Activated CD4-positive, alpha-beta T cell treated with anti-CD3 and anti-CD28 coated beads, Interleukin-2, amount 10 ng/mL, durations not matched to agents 7 days and 5 days (primary cell): Measurements from ENCODE around the gene CD2AP. TPM values are rescaled to one million over a fixed set of nuclear protein-coding genes. Genes with fewer than 3 reads are reported as not detected.

ENCODE experiments used
- CTCF ChIA-PET: fragments of 350-600 bp; sonication (Branson Sonifier 250); formaldehyde crosslinking; loops from one replicate; lab custom pipeline; 2021; ENCODE audit warnings: antibody characterized with exemption; lab: Charles Lee
- POLR2A ChIA-PET: fragments of 350-600 bp; sonication (Branson Sonifier 250); formaldehyde crosslinking; loops from one replicate; lab custom pipeline; 2021; ENCODE audit warnings: antibody characterized with exemption; lab: Charles Lee
- DNase-seq: peaks from one replicate; pipeline ENCODE4 v3.0.0-alpha.2; 2020
- H3K27ac Mint-ChIP-seq: one replicate; pipeline ENCODE4 v1.8.0; 2021; ENCODE audit warnings: mild to moderate bottlenecking, moderate library complexity, mixed read lengths
- H3K27me3 Mint-ChIP-seq: one replicate; pipeline ENCODE4 v1.8.0; 2021; ENCODE audit warnings: mixed read lengths
- H3K36me3 Mint-ChIP-seq: one replicate; pipeline ENCODE4 v1.8.0; 2021; ENCODE audit warnings: low read depth, mixed read lengths
- H3K4me1 Mint-ChIP-seq: one replicate; pipeline ENCODE4 v1.8.0; 2021; ENCODE audit warnings: mixed read lengths
- H3K4me3 Mint-ChIP-seq: one replicate; pipeline ENCODE4 v1.8.0; 2021; ENCODE audit warnings: mild to moderate bottlenecking, moderate library complexity, mixed read lengths
- H3K9me3 Mint-ChIP-seq: one replicate; pipeline ENCODE4 v1.8.0; 2021; ENCODE audit warnings: mixed read lengths
- total RNA-seq, 2 experiments: library from RNA; stranded (reverse); gene quantifications; one replicate each; pipeline ENCODE4 v1.2.3, GENCODE V29; 2021

The CD2AP gene
- total RNA-seq, 2 experiments from 2014 or later, result 35.1 to 40.3 TPM

DNA sequence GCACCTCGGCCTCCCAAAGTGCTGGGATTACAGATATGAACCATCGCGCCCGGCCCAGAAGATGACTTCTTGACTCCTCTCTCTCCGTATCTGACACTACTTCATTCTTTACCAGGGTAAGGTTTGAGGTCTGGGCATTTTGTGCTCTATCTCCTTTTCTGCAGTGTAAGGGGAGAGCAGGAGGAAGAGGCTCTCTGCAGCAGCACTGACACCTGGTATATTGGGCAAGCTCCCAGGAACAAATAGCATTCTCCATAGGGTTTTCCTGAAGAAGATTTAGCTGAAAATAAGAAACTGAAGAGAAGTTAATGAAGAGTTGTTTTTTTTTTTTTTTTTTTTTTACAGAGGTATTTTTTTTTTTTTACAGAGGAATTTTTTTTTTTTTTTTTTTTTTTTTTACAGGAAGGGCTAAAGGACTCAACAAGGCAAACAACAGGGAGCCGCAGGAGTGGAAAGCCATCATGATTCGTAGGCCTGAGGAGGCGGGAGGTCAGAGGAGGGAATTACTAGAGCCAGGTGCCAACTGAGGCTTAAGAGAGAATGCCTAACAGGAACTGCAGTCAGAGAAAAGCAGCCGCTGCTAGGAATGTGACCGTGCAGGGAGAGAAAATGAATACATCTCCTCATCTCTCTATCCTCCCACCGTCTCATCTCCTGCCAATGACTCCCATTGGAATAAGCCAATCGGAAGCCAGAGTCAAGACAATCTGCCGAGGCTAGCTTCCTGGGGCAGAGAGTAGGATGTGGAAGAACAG is 186.1 kb downstream of the CD2AP start:
- ChIA-PET CTCF (interaction anchor here (0.7 kb wide), 1 partner anchor 742 kb away, joined by 6 read pairs; the partner anchor contains the start of gene ADGRF5), POLR2A (no interaction called here)
- H3K4me3 Mint-ChIP-seq, result no peak overlapping the region

GRCh38 chr6:47665112-47665511 is 187.5 kb downstream of the CD2AP start:
- Mint-ChIP-seq H3K36me3 (no peaks in the 10 kb centered on the region), H3K4me1 (no peaks in the 10 kb centered on the region), H3K27me3 (peaks cover 32% of the 10 kb centered on the region), H3K9me3 (no peaks in the 10 kb centered on the region), H3K4me3 (no peak overlapping the region), H3K27ac (no peak overlapping the region)
- POLR2A ChIA-PET, result no interaction called here
- DNase-seq, result no peak
- CTCF ChIA-PET, result no interaction called here

More for the DNA sequence above, 186.1 kb downstream of the CD2AP start:
- peaks cover 21% of the 10 kb centered on the region for H3K27me3 Mint-ChIP-seq
- no peaks in the 10 kb centered on the region for H3K4me1 Mint-ChIP-seq
- no peaks in the 10 kb centered on the region for H3K9me3 Mint-ChIP-seq
- no peaks in the 10 kb centered on the region for H3K36me3 Mint-ChIP-seq
- H3K27ac Mint-ChIP-seq, result no peak overlapping the region
- no peak for DNase-seq

- CTCF ChIA-PET, result no interaction called here
- H3K27me3 Mint-ChIP-seq, result peaks cover 23% of the 10 kb centered on the region
Measured at GRCh38 chr6:47669684-47670513, 192.3 kb downstream of the CD2AP start.

DNA sequence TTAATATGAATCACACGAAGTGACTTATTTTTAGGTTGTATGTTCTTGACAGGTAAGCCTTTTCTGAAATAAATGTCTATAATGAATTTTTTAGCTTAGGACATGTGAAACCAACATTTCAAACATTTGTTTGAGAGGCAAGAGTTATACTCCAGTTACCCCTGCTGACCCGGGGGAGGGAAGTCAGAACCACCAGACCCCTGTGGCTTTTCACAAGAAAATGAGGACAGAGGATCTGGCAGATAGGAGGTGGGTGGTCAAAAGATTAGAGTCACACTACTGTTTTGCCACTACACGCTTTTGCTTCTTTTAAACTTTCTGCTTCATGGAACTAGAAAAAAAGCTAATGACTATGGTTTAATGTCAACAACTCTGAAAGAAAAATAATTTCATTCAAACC is 193.3 kb downstream of the CD2AP start:
- H3K4me1 Mint-ChIP-seq, result no peaks in the 10 kb centered on the region
- H3K36me3 Mint-ChIP-seq, result no peaks in the 10 kb centered on the region
- peaks cover 26% of the 10 kb centered on the region for H3K27me3 Mint-ChIP-seq
- CTCF ChIA-PET, result no interaction called here
- no peak for DNase-seq
- POLR2A ChIA-PET, result no interaction called here
- H3K9me3 Mint-ChIP-seq, result no peaks in the 10 kb centered on the region
- no peak overlapping the region for H3K27ac Mint-ChIP-seq
- H3K4me3 Mint-ChIP-seq, result no peak overlapping the region

More at GRCh38 chr6:47669684-47670513, 192.3 kb downstream of the CD2AP start:
- no peak for DNase-seq
- Mint-ChIP-seq H3K9me3 (no peaks in the 10 kb centered on the region), H3K4me1 (no peaks in the 10 kb centered on the region), H3K27ac (no peak overlapping the region), H3K4me3 (no peak overlapping the region), H3K36me3 (no peaks in the 10 kb centered on the region)
- POLR2A ChIA-PET, result no interaction called here

DNA sequence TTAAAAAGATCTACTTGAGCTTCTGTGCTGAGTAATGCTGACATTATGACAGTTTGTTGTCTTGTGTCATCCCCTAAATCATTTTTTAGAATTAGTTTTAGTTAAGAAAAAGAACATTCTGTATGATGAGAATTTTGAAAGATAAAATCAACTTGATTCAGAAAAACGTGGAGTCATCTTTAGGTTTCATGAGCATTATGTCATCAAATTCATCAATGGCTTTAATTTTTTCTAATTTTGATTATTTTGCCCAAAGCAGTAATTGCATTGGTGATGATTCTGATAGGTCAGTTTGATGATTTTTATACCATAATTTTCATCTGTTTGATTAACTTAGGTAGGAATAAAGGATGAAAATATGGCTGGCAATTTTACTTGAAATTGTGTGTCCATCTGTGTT is 194.2 kb downstream of the CD2AP start:
- Mint-ChIP-seq H3K36me3 (no peaks in the 10 kb centered on the region), H3K9me3 (no peaks in the 10 kb centered on the region), H3K27me3 (peaks cover 31% of the 10 kb centered on the region), H3K4me3 (no peak overlapping the region), H3K27ac (no peak overlapping the region), H3K4me1 (no peaks in the 10 kb centered on the region)
- ChIA-PET CTCF (no interaction called here), POLR2A (no interaction called here)
- DNase-seq, result no peak

GRCh38 chr6:47672816-47673215 is 195.2 kb downstream of the CD2AP start:
- Mint-ChIP-seq H3K27ac (no peak overlapping the region), H3K27me3 (peaks cover 38% of the 10 kb centered on the region), H3K9me3 (no peaks in the 10 kb centered on the region), H3K4me1 (no peaks in the 10 kb centered on the region), H3K36me3 (no peaks in the 10 kb centered on the region), H3K4me3 (no peak overlapping the region)
- POLR2A ChIA-PET, result no interaction called here
- DNase-seq, result no peak
- CTCF ChIA-PET, result interaction anchor here (0.6 kb wide), 1 partner anchor 160 kb away, joined by 5 read pairs; no protein-coding TSS in a partner anchor

DNA sequence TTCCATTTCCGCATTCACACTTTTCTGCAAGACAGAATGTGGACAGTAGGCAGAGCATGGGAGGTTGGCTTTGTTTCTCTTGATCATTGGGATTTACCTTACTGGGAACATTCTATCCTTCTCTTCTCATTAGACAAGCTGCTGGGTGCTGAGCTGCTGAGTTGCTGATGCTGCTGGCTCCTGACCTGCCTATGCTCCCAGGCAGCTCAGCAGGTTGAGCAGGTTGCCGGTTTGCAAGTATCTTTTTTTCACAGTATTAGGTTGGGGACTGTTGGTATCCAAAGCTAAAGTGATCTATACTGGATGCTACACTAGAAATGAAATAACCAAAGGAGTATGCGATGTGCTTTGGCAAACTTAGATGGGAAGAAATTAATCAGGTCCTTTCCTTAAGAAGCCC is 197.1 kb downstream of the CD2AP start:
- ChIA-PET CTCF (no interaction called here), POLR2A (no interaction called here)
- no peak overlapping the region for H3K27ac Mint-ChIP-seq
- no peaks in the 10 kb centered on the region for H3K36me3 Mint-ChIP-seq
- H3K4me3 Mint-ChIP-seq, result no peak overlapping the region
- H3K27me3 Mint-ChIP-seq, result peaks cover 31% of the 10 kb centered on the region
- H3K4me1 Mint-ChIP-seq, result no peaks in the 10 kb centered on the region
- no peaks in the 10 kb centered on the region for H3K9me3 Mint-ChIP-seq
- DNase-seq, result no peak

Other genes with a start within 250 kb of the CD2AP start
- gene TNFRSF21, start 167.9 kb upstream of the CD2AP start, total RNA-seq, result under 1 TPM; 0.27 TPM
- not detected for gene ADGRF4, start 220.8 kb downstream of the CD2AP start, total RNA-seq